Neural progenitor cell (in vitro differentiated cells): ENCODE results near the gene FLVCR1. TPM values are rescaled to one million over a fixed set of nuclear protein-coding genes. Genes with fewer than 3 reads are reported as not detected.
"Not testable (repeated sequence)": the region's sequence is repeated elsewhere in the genome, so short reads cannot be mapped to it uniquely, and the experiment has no call there.

Experiments
- DNase-seq: peaks from one replicate; pipeline ENCODE4 v3.0.0-alpha.2; 2016; ENCODE audit warnings: low spot score
- H2AFZ ChIP-seq: fragments of 200-600 bp; sonication (generic); replicated peaks from 2 replicates; pipeline ENCODE4 v1.6.1; 2016; ENCODE audit warnings: antibody characterized with exemption
- H3F3A ChIP-seq: fragments of 200-600 bp; sonication (generic); 2 replicates; pipeline ENCODE4 v1.6.1; 2016; ENCODE audit warnings: antibody characterized with exemption, low read depth
- H3K27ac ChIP-seq: fragments of 200-600 bp; sonication (generic); 2 replicates; pipeline ENCODE4 v1.5.1; 2016; ENCODE audit warnings: mild to moderate bottlenecking
- H3K27me3 ChIP-seq: fragments of 200-600 bp; sonication (generic); 2 replicates; pipeline ENCODE4 v1.6.1; 2016; ENCODE audit warnings: mild to moderate bottlenecking, moderate library complexity
- H3K36me3 ChIP-seq: fragments of 200-600 bp; sonication (generic); 2 replicates; pipeline ENCODE4 v1.5.1; 2016
- H3K4me1 ChIP-seq: fragments of 200-600 bp; sonication (generic); 2 replicates; pipeline ENCODE4 v1.6.1; 2016; ENCODE audit warnings: mixed run types
- H3K4me2 ChIP-seq: fragments of 200-600 bp; sonication (generic); 2 replicates; pipeline ENCODE4 v1.6.1; 2016
- H3K4me3 ChIP-seq: fragments of 200-600 bp; sonication (generic); 2 replicates; pipeline ENCODE4 v1.5.1; 2016
- H3K79me2 ChIP-seq: fragments of 200-600 bp; sonication (generic); 2 replicates; pipeline ENCODE4 v1.6.1; 2016; ENCODE audit warnings: low read depth
- H3K9ac ChIP-seq: fragments of 200-600 bp; sonication (generic); 2 replicates; pipeline ENCODE4 v1.6.1; 2016
- H3K9me3 ChIP-seq: fragments of 200-600 bp; sonication (generic); 2 replicates; pipeline ENCODE4 v1.5.1; 2016; ENCODE audit warnings: low read depth
- H4K20me1 ChIP-seq: fragments of 200-600 bp; sonication (generic); 2 replicates; pipeline ENCODE4 v1.6.1; 2016; ENCODE audit warnings: low read depth
- H3K27ac Mint-ChIP-seq: 3 replicates; pipeline ENCODE4 v1.8.0; 2021; ENCODE audit warnings: mixed read lengths
- H3K27me3 Mint-ChIP-seq: 2 replicates; pipeline ENCODE4 v1.8.0; 2022; ENCODE audit warnings: low read depth, mild to moderate bottlenecking, inconsistent platforms, moderate library complexity, mixed read lengths; ENCODE audit not compliant: insufficient read depth
- H3K36me3 Mint-ChIP-seq: 3 replicates; pipeline ENCODE4 v1.8.0; 2021; ENCODE audit warnings: mixed read lengths
- H3K4me1 Mint-ChIP-seq: 3 replicates; pipeline ENCODE4 v1.8.0; 2021; ENCODE audit warnings: mixed read lengths
- H3K4me3 Mint-ChIP-seq: 3 replicates; pipeline ENCODE4 v1.8.0; 2021; ENCODE audit warnings: mild to moderate bottlenecking, moderate library complexity, mixed read lengths
- H3K9me3 Mint-ChIP-seq: 3 replicates; pipeline ENCODE4 v1.8.0; 2020; ENCODE audit warnings: mixed read lengths
- CTCF ChIP-seq: fragments of 200-600 bp; sonication (generic); IDR thresholded peaks from 2 replicates; pipeline ENCODE4 v1.5.1; 2017; ENCODE audit warnings: antibody characterized with exemption, mild to moderate bottlenecking
- EZH2 ChIP-seq: fragments of 200-600 bp; sonication (generic); IDR thresholded peaks from 2 replicates; pipeline ENCODE4 v1.6.1; 2017; ENCODE audit warnings: antibody characterized with exemption, mild to moderate bottlenecking, moderate library complexity
- EZH2phosphoT487 ChIP-seq: fragments of 200-600 bp; sonication (generic); IDR thresholded peaks from 2 replicates; pipeline ENCODE4 v1.6.1; 2017; ENCODE audit warnings: antibody characterized with exemption
- total RNA-seq: library from RNA; depleted of rRNA; stranded (reverse); fragments of >200 nt; gene quantifications from 2 replicates; pipeline ENCODE4 v1.2.3, GENCODE V29; 2015; ENCODE audit warnings: low replicate concordance

FLVCR1 gene
- total RNA-seq, 1 donor from 2014 or later: 33.2 TPM

- no peak for TF ChIP-seq CTCF
- TF ChIP-seq EZH2phosphoT487: no peak
- TF ChIP-seq EZH2: no peak
- no peaks in the 10 kb centered on the region for H3K27me3 Mint-ChIP-seq
- H3K27ac Mint-ChIP-seq: no peak overlapping the region
These were observed 45.6 kb downstream of the FLVCR1 start for GRCh38 chr1:212903664-212904063.

GRCh38 chr1:212908071-212908470 is 50.0 kb downstream of the FLVCR1 start:
- not testable (repeated sequence) for H3K36me3 ChIP-seq, H3K9ac ChIP-seq, H3K79me2 ChIP-seq, H3K4me1 Mint-ChIP-seq, H3K27ac Mint-ChIP-seq, H2AFZ ChIP-seq, DNase-seq, H3K36me3 Mint-ChIP-seq, H3K9me3 ChIP-seq, H3K4me3 Mint-ChIP-seq, H4K20me1 ChIP-seq, H3K27ac ChIP-seq, H3K4me3 ChIP-seq
- Histone ChIP-seq H3K4me2 (peak overlapping the region; percentile 60), H3K27me3 (peaks cover 52% of the 10 kb centered on the region), H3K4me1 (peaks cover 19% of the 10 kb centered on the region), H3F3A (peaks cover 24% of the 10 kb centered on the region)
- H3K9me3 Mint-ChIP-seq: peaks cover 12% of the 10 kb centered on the region
- peaks cover 12% of the 10 kb centered on the region for H3K27me3 Mint-ChIP-seq

More at GRCh38 chr1:212903664-212904063, 45.6 kb downstream of the FLVCR1 start:
- H3K36me3 Mint-ChIP-seq: peaks cover 18% of the 10 kb centered on the region
- H3K4me3 Mint-ChIP-seq: no peak overlapping the region
- Histone ChIP-seq H3K4me1 (peaks cover 19% of the 10 kb centered on the region), H2AFZ (no peak overlapping the region), H3K4me3 (no peak overlapping the region), H4K20me1 (no peaks in the 10 kb centered on the region), H3K79me2 (peaks cover 7% of the 10 kb centered on the region), H3K27ac (no peak overlapping the region), H3K4me2 (no peak overlapping the region), H3K27me3 (peaks cover 14% of the 10 kb centered on the region), H3F3A (peaks cover 33% of the 10 kb centered on the region), H3K36me3 (peaks cover 20% of the 10 kb centered on the region), H3K9ac (no peak overlapping the region), H3K9me3 (peaks cover 15% of the 10 kb centered on the region)
- H3K9me3 Mint-ChIP-seq: peaks cover 31% of the 10 kb centered on the region
- no peak for DNase-seq
- peaks cover 3% of the 10 kb centered on the region for H3K4me1 Mint-ChIP-seq

- no peaks in the 10 kb centered on the region for H4K20me1 ChIP-seq
- no peaks in the 10 kb centered on the region for H3K36me3 Mint-ChIP-seq
- no peak overlapping the region for H2AFZ ChIP-seq
- no peaks in the 10 kb centered on the region for H3K36me3 ChIP-seq
- no peak overlapping the region for H3K9ac ChIP-seq
- peaks cover 24% of the 10 kb centered on the region for H3F3A ChIP-seq
- peaks cover 12% of the 10 kb centered on the region for H3K27me3 Mint-ChIP-seq
- peaks cover 7% of the 10 kb centered on the region for H3K79me2 ChIP-seq
- no peak for DNase-seq
- no peak overlapping the region for H3K27ac Mint-ChIP-seq
- peaks cover 57% of the 10 kb centered on the region for H3K27me3 ChIP-seq
- TF ChIP-seq CTCF: no peak
- no peak for TF ChIP-seq EZH2phosphoT487
- TF ChIP-seq EZH2: no peak
- no peak overlapping the region for H3K4me3 ChIP-seq
- peaks cover 9% of the 10 kb centered on the region for H3K9me3 Mint-ChIP-seq
- H3K4me1 ChIP-seq: peaks cover 19% of the 10 kb centered on the region
- H3K4me2 ChIP-seq: no peak overlapping the region
- H3K4me1 Mint-ChIP-seq: peaks cover 3% of the 10 kb centered on the region
- no peak overlapping the region for H3K27ac ChIP-seq
- H3K9me3 ChIP-seq: no peaks in the 10 kb centered on the region
- H3K4me3 Mint-ChIP-seq: no peak overlapping the region
These were observed 50.9 kb downstream of the FLVCR1 start for GRCh38 chr1:212908971-212909370.

DNA sequence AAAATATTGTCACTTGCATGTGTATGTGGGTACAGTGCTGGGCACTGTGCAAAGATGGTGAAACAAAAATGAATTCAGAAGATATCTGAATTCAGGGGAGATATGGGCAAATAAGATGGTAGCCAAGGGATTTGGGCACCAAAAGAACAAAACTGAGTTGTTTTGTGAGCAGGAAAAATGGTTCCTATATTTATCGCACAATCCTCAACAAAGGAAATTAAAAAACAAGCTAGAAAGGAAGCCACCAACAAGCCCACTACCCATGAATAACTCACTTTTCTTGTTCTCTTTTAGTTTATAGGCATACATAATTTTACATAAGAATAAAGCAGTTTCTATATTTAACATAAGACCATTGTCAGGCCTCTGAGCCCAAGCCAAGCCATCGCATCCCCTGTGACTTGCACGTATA is 51.6 kb downstream of the FLVCR1 start:
- no peak overlapping the region for H3K4me2 ChIP-seq

GRCh38 chr1:212910213-212910612 is 52.1 kb downstream of the FLVCR1 start:
- DNase-seq, H2AFZ ChIP-seq, H3K9ac ChIP-seq, H4K20me1 ChIP-seq, H3K79me2 ChIP-seq, H3K27ac Mint-ChIP-seq, H3K27ac ChIP-seq, H3K9me3 ChIP-seq, H3K36me3 Mint-ChIP-seq, H3K9me3 Mint-ChIP-seq, H3K4me2 ChIP-seq, H3K4me3 ChIP-seq, H3K36me3 ChIP-seq: not testable (repeated sequence)
- H3K4me1 ChIP-seq: peaks cover 27% of the 10 kb centered on the region
- Mint-ChIP-seq H3K27me3 (peaks cover 16% of the 10 kb centered on the region), H3K4me1 (peaks cover 13% of the 10 kb centered on the region), H3K4me3 (peak overlapping the region; percentile 12)
- peaks cover 30% of the 10 kb centered on the region for H3F3A ChIP-seq
- H3K27me3 ChIP-seq: peaks cover 69% of the 10 kb centered on the region

More for the DNA sequence above, 51.6 kb downstream of the FLVCR1 start:
- Mint-ChIP-seq H3K4me3 (no peak overlapping the region), H3K27me3 (peaks cover 15% of the 10 kb centered on the region), H3K27ac (no peak overlapping the region), H3K9me3 (peaks cover 7% of the 10 kb centered on the region), H3K4me1 (peaks cover 8% of the 10 kb centered on the region), H3K36me3 (no peaks in the 10 kb centered on the region)
- H3K27me3 ChIP-seq: peaks cover 64% of the 10 kb centered on the region
- TF ChIP-seq EZH2 (no peak), EZH2phosphoT487 (no peak), CTCF (no peak)
- no peak overlapping the region for H3K27ac ChIP-seq
- peaks cover 7% of the 10 kb centered on the region for H3K79me2 ChIP-seq
- H3K4me1 ChIP-seq: peaks cover 22% of the 10 kb centered on the region
- no peak for DNase-seq
- no peak overlapping the region for H3K9ac ChIP-seq
- H3K36me3 ChIP-seq: no peaks in the 10 kb centered on the region
- H2AFZ ChIP-seq: no peak overlapping the region
- H4K20me1 ChIP-seq: no peaks in the 10 kb centered on the region
- no peaks in the 10 kb centered on the region for H3K9me3 ChIP-seq
- H3F3A ChIP-seq: peaks cover 26% of the 10 kb centered on the region
- no peak overlapping the region for H3K4me3 ChIP-seq

GRCh38 chr1:212913638-212914037 is 55.6 kb downstream of the FLVCR1 start:
- H3F3A ChIP-seq: peaks cover 22% of the 10 kb centered on the region
- H3K36me3 ChIP-seq, H3K9ac ChIP-seq, DNase-seq, H3K9me3 Mint-ChIP-seq, H3K4me3 Mint-ChIP-seq, H3K4me2 ChIP-seq, H3K27ac ChIP-seq, H3K27ac Mint-ChIP-seq, H3K4me3 ChIP-seq, H2AFZ ChIP-seq, H3K9me3 ChIP-seq, H3K79me2 ChIP-seq, H3K36me3 Mint-ChIP-seq, H4K20me1 ChIP-seq: not testable (repeated sequence)
- Mint-ChIP-seq H3K4me1 (peaks cover 26% of the 10 kb centered on the region), H3K27me3 (peaks cover 23% of the 10 kb centered on the region)
- H3K27me3 ChIP-seq: peaks cover 56% of the 10 kb centered on the region
- H3K4me1 ChIP-seq: peaks cover 16% of the 10 kb centered on the region
